GM12878 (cell line): ENCODE results near the gene PHF2.

ENCODE experiments used
- EZH2 ChIP-seq: IDR thresholded peaks from 2 replicates; pipeline ENCODE4 v1.6.1; 2012; ENCODE audit warnings: low read depth, mild to moderate bottlenecking, control low read depth, inconsistent platforms, low read length, borderline replicate concordance; ENCODE audit not compliant: control insufficient read depth
- REST ChIP-seq: IDR thresholded peaks from 2 replicates; pipeline ENCODE4 v1.6.1; 2012; ENCODE audit warnings: mild to moderate bottlenecking, low read depth, low read length

GRCh38 chr9:93711002-93711401 lies 134.6 kb downstream of the PHF2 start:
- TF ChIP-seq EZH2 (no peak), REST (no peak)
